SK-N-SH treated with all-trans-retinoic acid at 6 μM for 48 hours (cell line): ENCODE data around the gene EN1.

Source experiments
- ATAC-seq: fragments of 200-7000 bp; cut with Tn5 transposase; 3 replicates; pipeline ENCODE4 v1.9.1; 2020; ENCODE audit warnings: mild to moderate bottlenecking, moderate library complexity
- ARNTL ChIP-seq: fragments of 450-650 bp; formaldehyde crosslinking; IDR thresholded peaks from 2 replicates; pipeline ENCODE4 v1.5.0; 2020; ENCODE audit warnings: low read depth, mild to moderate bottlenecking, moderate library complexity, borderline replicate concordance
- BACH2 ChIP-seq: fragments of 250-450 bp; sonication (Bioruptor Pico); IDR thresholded peaks from 2 replicates; pipeline ENCODE4 v1.9.0; 2021; ENCODE audit warnings: mild to moderate bottlenecking, borderline replicate concordance
- CSDC2 ChIP-seq: fragments of 250-450 bp; sonication (Bioruptor Pico); IDR thresholded peaks from 2 replicates; pipeline ENCODE4 v1.5.0; 2020; ENCODE audit warnings: mild to moderate bottlenecking, moderate library complexity
- ESRRG ChIP-seq: fragments of 250-450 bp; sonication (Bioruptor Pico); IDR thresholded peaks from 2 replicates; pipeline ENCODE4 v1.6.1; 2021; ENCODE audit warnings: mild to moderate bottlenecking
- GLIS3 ChIP-seq: fragments of 250-450 bp; sonication (Bioruptor Pico); IDR thresholded peaks from 2 replicates; pipeline ENCODE4 v1.5.0; 2020; ENCODE audit warnings: mild to moderate bottlenecking, moderate library complexity
- ISL1 ChIP-seq: fragments of 250-450 bp; sonication (Bioruptor Pico); IDR thresholded peaks from 2 replicates; pipeline ENCODE4 v2.1.2; 2022; ENCODE audit warnings: mild to moderate bottlenecking, moderate library complexity
- OSR1 ChIP-seq: fragments of 250-450 bp; sonication (Bioruptor Pico); IDR thresholded peaks from 2 replicates; pipeline ENCODE4 v1.8.0; 2022; ENCODE audit warnings: moderate library complexity, mild to moderate bottlenecking, inconsistent platforms
- PPARA ChIP-seq: fragments of 250-450 bp; sonication (Bioruptor Pico); IDR thresholded peaks from 2 replicates; pipeline ENCODE4 v1.5.0; 2020; ENCODE audit warnings: mild to moderate bottlenecking, borderline replicate concordance
- RARB ChIP-seq: fragments of 250-450 bp; sonication (Bioruptor Pico); IDR thresholded peaks from 2 replicates; pipeline ENCODE4 v1.8.0; 2021; ENCODE audit warnings: mild to moderate bottlenecking, moderate library complexity
- SNAI2 ChIP-seq: fragments of 250-450 bp; sonication (Bioruptor Pico); IDR thresholded peaks from 2 replicates; pipeline ENCODE4 v1.5.0; 2020; ENCODE audit warnings: mild to moderate bottlenecking, moderate library complexity
- TCF4 ChIP-seq: fragments of 250-450 bp; sonication (Bioruptor Pico); IDR thresholded peaks from 2 replicates; pipeline ENCODE4 v1.8.0; 2021; ENCODE audit warnings: mild to moderate bottlenecking, moderate library complexity, borderline replicate concordance
- TOX ChIP-seq: fragments of 250-450 bp; sonication (Bioruptor Pico); IDR thresholded peaks from 2 replicates; pipeline ENCODE4 v1.8.0; 2021; ENCODE audit warnings: mild to moderate bottlenecking, moderate library complexity, borderline replicate concordance
- ZC3H10 ChIP-seq: fragments of 250-450 bp; sonication (Bioruptor Pico); IDR thresholded peaks from 2 replicates; pipeline ENCODE4 v1.5.1; 2021; ENCODE audit warnings: mild to moderate bottlenecking, moderate library complexity
- ZFP3 ChIP-seq: fragments of 250-450 bp; sonication (Bioruptor Pico); IDR thresholded peaks from 2 replicates; pipeline ENCODE4 v1.5.0; 2020; ENCODE audit warnings: mild to moderate bottlenecking, moderate library complexity
- ZNF565 ChIP-seq: fragments of 450-650 bp; formaldehyde crosslinking; conservative IDR thresholded peaks from 2 replicates; pipeline ENCODE4 v1.5.0; 2020; ENCODE audit warnings: low read depth, mild to moderate bottlenecking, moderate library complexity
- ZNF70 ChIP-seq: fragments of 450-650 bp; formaldehyde crosslinking; IDR thresholded peaks from 2 replicates; pipeline ENCODE4 v1.5.0; 2020; ENCODE audit warnings: mild to moderate bottlenecking, moderate library complexity
- ZNF8 ChIP-seq: fragments of 450-650 bp; formaldehyde crosslinking; IDR thresholded peaks from 2 replicates; pipeline ENCODE4 v1.5.0; 2020; ENCODE audit warnings: mild to moderate bottlenecking, moderate library complexity
- TF ChIP-seq, protein P1 (sequence below): fragments of 250-450 bp; sonication (Bioruptor Pico); IDR thresholded peaks from 2 replicates; pipeline ENCODE4 v1.5.1; 2021; ENCODE audit warnings: mild to moderate bottlenecking, moderate library complexity
- TF ChIP-seq, protein P2 (sequence below): fragments of 250-450 bp; sonication (Bioruptor Pico); IDR thresholded peaks from 2 replicates; pipeline ENCODE4 v1.8.0; 2020; ENCODE audit warnings: mild to moderate bottlenecking, moderate library complexity, borderline replicate concordance
- TF ChIP-seq, protein P3 (sequence below): fragments of 250-450 bp; sonication (Bioruptor Pico); IDR thresholded peaks from 2 replicates; pipeline ENCODE4 v1.5.1; 2020; ENCODE audit warnings: low read depth, mild to moderate bottlenecking, moderate library complexity
- TF ChIP-seq, protein P4 (sequence below): fragments of 250-450 bp; sonication (Bioruptor Pico); IDR thresholded peaks from 2 replicates; pipeline ENCODE4 v1.5.0; 2020; ENCODE audit warnings: mild to moderate bottlenecking, moderate library complexity
- TF ChIP-seq, protein P5 (sequence below): fragments of 250-450 bp; sonication (Bioruptor Pico); IDR thresholded peaks from 2 replicates; pipeline ENCODE4 v1.8.0; 2021; ENCODE audit warnings: low read depth, mild to moderate bottlenecking, moderate library complexity, borderline replicate concordance

The EN1 gene

DNA sequence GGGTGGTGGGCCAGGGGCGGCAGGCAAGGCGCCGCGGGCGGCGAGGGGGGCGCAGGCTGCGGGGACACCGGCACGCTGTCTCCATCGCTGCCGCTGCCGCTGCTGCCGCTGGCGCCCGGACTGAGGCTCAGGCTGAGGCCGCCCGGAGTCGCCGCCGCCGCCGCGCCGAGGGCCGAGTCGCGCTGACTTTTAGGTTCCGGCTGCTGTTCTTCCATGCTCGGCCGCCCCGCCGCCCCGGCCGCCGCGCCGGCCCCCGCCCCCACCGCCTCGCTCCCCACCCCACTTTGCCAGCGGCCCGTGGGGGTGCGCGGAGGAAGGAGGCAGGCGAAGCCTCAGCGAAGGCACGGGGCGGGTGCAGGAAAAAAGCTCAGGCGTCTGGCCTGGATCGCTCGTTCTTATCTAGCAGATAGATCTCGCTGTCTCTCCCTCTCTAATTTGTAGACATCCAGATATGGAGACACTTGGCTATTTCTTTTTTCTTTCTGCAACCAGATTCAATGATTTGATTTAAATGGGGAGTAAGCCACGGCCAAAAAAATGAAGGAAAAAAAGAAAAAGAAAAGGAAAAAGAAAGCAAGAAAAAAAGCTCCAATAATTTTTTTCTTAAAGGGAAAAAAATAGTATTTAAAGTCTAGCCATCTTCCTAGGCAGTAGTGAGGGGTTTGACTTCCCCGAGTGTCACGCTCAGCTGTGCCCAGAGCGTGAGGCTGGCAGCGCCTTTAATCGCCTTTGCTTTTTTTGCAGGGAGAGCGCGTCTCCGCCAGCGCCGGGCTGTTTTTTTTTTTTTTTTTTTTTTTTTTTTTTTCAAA, at the start of gene EN1:
TSS of gene EN1 (minus strand) at position 696 of the 809 bp plus-strand sequence. CDS start at position 215, 481 bp downstream.
- no peak for ATAC-seq

DNA sequence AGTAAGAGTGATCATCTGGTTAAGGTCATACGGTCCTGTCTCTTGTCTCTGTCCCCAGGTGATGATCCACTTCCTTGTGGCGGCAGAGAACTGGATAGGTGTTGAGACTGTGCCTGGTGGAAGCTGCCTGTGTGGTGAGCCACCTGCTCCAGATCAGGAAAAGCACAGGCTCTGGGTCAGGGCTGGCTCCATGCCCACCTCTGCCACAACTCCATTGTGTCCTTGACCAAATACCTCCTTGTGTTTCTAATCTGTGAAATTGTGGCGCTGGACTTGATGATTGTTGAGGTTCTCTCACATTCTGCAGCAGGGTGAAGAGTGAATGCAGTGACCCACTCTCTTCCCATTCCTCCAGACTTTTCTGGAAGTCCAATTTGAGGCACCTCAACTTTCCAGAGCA, 45.7 kb upstream of the EN1 start:
- ATAC-seq = no peak
- TF ChIP-seq SNAI2 (no peak), GLIS3 (CRISPR knock-in tag) (no peak), ZNF8 (no peak), ZC3H10 (CRISPR knock-in tag) (no peak), PPARA (CRISPR knock-in tag) (no peak), ESRRG (CRISPR knock-in tag) (no peak)

More for the DNA sequence above, at the start of gene EN1:
- TF ChIP-seq, protein P1, sequence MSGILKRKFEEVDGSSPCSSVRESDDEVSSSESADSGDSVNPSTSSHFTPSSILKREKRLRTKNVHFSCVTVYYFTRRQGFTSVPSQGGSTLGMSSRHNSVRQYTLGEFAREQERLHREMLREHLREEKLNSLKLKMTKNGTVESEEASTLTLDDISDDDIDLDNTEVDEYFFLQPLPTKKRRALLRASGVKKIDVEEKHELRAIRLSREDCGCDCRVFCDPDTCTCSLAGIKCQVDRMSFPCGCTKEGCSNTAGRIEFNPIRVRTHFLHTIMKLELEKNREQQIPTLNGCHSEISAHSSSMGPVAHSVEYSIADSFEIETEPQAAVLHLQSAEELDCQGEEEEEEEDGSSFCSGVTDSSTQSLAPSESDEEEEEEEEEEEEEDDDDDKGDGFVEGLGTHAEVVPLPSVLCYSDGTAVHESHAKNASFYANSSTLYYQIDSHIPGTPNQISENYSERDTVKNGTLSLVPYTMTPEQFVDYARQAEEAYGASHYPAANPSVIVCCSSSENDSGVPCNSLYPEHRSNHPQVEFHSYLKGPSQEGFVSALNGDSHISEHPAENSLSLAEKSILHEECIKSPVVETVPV (CRISPR knock-in tag) = no peak
- TF ChIP-seq ARNTL (CRISPR knock-in tag) = no peak
- TF ChIP-seq CSDC2 (CRISPR knock-in tag) = no peak
- no peak for TF ChIP-seq RARB (CRISPR knock-in tag)
- TF ChIP-seq ESRRG (CRISPR knock-in tag) = no peak
- no peak for TF ChIP-seq TCF4 (CRISPR knock-in tag)
- no peak for TF ChIP-seq PPARA (CRISPR knock-in tag)
- no peak for TF ChIP-seq ISL1 (CRISPR knock-in tag)
- TF ChIP-seq, protein P2, sequence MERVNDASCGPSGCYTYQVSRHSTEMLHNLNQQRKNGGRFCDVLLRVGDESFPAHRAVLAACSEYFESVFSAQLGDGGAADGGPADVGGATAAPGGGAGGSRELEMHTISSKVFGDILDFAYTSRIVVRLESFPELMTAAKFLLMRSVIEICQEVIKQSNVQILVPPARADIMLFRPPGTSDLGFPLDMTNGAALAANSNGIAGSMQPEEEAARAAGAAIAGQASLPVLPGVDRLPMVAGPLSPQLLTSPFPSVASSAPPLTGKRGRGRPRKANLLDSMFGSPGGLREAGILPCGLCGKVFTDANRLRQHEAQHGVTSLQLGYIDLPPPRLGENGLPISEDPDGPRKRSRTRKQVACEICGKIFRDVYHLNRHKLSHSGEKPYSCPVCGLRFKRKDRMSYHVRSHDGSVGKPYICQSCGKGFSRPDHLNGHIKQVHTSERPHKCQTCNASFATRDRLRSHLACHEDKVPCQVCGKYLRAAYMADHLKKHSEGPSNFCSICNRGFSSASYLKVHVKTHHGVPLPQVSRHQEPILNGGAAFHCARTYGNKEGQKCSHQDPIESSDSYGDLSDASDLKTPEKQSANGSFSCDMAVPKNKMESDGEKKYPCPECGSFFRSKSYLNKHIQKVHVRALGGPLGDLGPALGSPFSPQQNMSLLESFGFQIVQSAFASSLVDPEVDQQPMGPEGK (CRISPR knock-in tag) = no peak
- no peak for TF ChIP-seq ZC3H10 (CRISPR knock-in tag)
- TF ChIP-seq, protein P3, sequence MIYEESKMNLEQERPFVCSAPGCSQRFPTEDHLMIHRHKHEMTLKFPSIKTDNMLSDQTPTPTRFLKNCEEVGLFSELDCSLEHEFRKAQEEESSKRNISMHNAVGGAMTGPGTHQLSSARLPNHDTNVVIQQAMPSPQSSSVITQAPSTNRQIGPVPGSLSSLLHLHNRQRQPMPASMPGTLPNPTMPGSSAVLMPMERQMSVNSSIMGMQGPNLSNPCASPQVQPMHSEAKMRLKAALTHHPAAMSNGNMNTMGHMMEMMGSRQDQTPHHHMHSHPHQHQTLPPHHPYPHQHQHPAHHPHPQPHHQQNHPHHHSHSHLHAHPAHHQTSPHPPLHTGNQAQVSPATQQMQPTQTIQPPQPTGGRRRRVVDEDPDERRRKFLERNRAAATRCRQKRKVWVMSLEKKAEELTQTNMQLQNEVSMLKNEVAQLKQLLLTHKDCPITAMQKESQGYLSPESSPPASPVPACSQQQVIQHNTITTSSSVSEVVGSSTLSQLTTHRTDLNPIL (CRISPR knock-in tag) = no peak
- TF ChIP-seq BACH2 (CRISPR knock-in tag) = no peak
- no peak for TF ChIP-seq ZNF565 (CRISPR knock-in tag)
- TF ChIP-seq GLIS3 (CRISPR knock-in tag) = no peak
- TF ChIP-seq TOX (CRISPR knock-in tag) = no peak
- TF ChIP-seq SNAI2 = no peak

DNA sequence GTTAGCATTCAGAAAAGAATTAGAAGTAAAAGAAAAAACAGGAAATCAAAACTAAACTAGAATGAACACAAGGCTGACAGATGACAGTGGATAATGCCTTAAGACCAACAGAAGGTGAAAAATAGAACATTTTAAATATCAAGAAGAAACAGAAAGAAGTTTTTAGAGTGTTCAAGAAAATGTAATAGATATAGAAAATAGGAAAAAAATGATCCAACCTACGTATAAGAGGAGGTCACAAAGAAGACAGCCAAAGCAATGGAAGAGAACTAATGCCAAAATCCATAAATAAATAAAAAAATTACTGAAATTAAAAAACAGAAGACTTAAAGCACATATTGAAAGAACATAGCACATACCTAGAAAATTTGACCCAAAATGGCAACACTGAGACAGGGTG, 42.5 kb upstream of the EN1 start:
- TF ChIP-seq OSR1 (no peak), ZNF70 (no peak), ARNTL (CRISPR knock-in tag) (no peak), ZNF565 (CRISPR knock-in tag) (no peak), TOX (CRISPR knock-in tag) (no peak), CSDC2 (CRISPR knock-in tag) (no peak)
- no peak for ATAC-seq

DNA sequence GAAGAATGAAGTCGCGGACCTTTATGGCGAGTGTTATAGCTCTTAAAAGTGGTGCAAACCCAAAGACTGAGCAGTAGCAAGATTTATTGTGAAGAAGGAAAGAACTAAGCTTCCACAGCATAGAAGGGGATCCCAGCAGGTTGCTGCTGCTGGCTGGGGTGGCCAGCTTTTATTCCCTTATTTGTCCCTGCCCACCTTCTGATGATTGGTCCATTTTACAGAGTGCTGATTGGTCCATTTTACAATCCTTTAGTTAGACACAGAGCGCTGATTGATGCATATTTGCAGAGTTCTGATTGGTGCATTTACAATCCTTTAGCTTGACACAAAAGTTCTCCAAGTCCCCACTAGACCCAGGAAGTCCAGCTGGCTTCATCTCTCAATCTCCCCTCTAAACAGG, 36.3 kb upstream of the EN1 start:
- ATAC-seq = no peak
- TF ChIP-seq RARB (CRISPR knock-in tag) (no peak), ZNF565 (CRISPR knock-in tag) (no peak), ARNTL (CRISPR knock-in tag) (no peak), ZNF70 (no peak), PPARA (CRISPR knock-in tag) (no peak), CSDC2 (CRISPR knock-in tag) (no peak), TOX (CRISPR knock-in tag) (no peak), ZFP3 (CRISPR knock-in tag) (no peak), TCF4 (CRISPR knock-in tag) (no peak), BACH2 (CRISPR knock-in tag) (no peak), SNAI2 (no peak), OSR1 (no peak)
- TF ChIP-seq, protein P4, sequence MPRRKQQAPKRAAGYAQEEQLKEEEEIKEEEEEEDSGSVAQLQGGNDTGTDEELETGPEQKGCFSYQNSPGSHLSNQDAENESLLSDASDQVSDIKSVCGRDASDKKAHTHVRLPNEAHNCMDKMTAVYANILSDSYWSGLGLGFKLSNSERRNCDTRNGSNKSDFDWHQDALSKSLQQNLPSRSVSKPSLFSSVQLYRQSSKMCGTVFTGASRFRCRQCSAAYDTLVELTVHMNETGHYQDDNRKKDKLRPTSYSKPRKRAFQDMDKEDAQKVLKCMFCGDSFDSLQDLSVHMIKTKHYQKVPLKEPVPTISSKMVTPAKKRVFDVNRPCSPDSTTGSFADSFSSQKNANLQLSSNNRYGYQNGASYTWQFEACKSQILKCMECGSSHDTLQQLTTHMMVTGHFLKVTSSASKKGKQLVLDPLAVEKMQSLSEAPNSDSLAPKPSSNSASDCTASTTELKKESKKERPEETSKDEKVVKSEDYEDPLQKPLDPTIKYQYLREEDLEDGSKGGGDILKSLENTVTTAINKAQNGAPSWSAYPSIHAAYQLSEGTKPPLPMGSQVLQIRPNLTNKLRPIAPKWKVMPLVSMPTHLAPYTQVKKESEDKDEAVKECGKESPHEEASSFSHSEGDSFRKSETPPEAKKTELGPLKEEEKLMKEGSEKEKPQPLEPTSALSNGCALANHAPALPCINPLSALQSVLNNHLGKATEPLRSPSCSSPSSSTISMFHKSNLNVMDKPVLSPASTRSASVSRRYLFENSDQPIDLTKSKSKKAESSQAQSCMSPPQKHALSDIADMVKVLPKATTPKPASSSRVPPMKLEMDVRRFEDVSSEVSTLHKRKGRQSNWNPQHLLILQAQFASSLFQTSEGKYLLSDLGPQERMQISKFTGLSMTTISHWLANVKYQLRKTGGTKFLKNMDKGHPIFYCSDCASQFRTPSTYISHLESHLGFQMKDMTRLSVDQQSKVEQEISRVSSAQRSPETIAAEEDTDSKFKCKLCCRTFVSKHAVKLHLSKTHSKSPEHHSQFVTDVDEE (CRISPR knock-in tag) = no peak
- TF ChIP-seq, protein P5, sequence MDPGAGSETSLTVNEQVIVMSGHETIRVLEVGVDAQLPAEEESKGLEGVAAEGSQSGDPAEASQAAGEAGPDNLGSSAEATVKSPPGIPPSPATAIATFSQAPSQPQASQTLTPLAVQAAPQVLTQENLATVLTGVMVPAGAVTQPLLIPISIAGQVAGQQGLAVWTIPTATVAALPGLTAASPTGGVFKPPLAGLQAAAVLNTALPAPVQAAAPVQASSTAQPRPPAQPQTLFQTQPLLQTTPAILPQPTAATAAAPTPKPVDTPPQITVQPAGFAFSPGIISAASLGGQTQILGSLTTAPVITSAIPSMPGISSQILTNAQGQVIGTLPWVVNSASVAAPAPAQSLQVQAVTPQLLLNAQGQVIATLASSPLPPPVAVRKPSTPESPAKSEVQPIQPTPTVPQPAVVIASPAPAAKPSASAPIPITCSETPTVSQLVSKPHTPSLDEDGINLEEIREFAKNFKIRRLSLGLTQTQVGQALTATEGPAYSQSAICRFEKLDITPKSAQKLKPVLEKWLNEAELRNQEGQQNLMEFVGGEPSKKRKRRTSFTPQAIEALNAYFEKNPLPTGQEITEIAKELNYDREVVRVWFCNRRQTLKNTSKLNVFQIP (CRISPR knock-in tag) = no peak
- TF ChIP-seq, protein P3 (CRISPR knock-in tag) = no peak
